ENCODE results near the gene SESN3.

- TF ChIP-seq, protein P1, sequence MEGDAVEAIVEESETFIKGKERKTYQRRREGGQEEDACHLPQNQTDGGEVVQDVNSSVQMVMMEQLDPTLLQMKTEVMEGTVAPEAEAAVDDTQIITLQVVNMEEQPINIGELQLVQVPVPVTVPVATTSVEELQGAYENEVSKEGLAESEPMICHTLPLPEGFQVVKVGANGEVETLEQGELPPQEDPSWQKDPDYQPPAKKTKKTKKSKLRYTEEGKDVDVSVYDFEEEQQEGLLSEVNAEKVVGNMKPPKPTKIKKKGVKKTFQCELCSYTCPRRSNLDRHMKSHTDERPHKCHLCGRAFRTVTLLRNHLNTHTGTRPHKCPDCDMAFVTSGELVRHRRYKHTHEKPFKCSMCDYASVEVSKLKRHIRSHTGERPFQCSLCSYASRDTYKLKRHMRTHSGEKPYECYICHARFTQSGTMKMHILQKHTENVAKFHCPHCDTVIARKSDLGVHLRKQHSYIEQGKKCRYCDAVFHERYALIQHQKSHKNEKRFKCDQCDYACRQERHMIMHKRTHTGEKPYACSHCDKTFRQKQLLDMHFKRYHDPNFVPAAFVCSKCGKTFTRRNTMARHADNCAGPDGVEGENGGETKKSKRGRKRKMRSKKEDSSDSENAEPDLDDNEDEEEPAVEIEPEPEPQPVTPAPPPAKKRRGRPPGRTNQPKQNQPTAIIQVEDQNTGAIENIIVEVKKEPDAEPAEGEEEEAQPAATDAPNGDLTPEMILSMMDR (IDR thresholded peaks at IDR 0.05; ENCODE audit: insufficient read depth, low read length), result no peak
- TF ChIP-seq REST (IDR thresholded peaks at IDR 0.05; ENCODE audit: insufficient replicate concordance, low read depth), result no peak
- no peak for TF ChIP-seq POLR2AphosphoS5 (IDR thresholded peaks at IDR 0.05; ENCODE audit: low read depth)
- TF ChIP-seq GABPA (IDR thresholded peaks at IDR 0.05; ENCODE audit: low read depth), result no peak
- TF ChIP-seq SPI1 (IDR thresholded peaks at IDR 0.05; ENCODE audit: borderline replicate concordance, low read depth), result no peak
Measured at GRCh38 chr11:95232666-95233065, 1.7 kb upstream of the SESN3 start.

All from HL-60 (cell line).